Tibial artery (tissue), 4 donors: Measurements from ENCODE around the gene ASB6.
A peak's percentile ranks its signal among the peaks of the same experiment; 100 is the strongest.

Experiments used
- DNase-seq, 2 donors: peaks; one replicate each; pipeline ENCODE4 v3.0.0-alpha.2; 2019
- H3K27ac ChIP-seq, 2 donors: fragments of 200-600 bp; sonication (generic) in 1 of 2; 1 replicate in 1 of 2; 2 replicates in 1 of 2; pipeline ENCODE4 v1.5.1; 2018 to 2019; ENCODE audit warnings: mild to moderate bottlenecking in 1 of 2
- H3K27me3 ChIP-seq, 2 donors: fragments of 200-600 bp; sonication (generic) in 1 of 2; one replicate each; pipeline versions ENCODE4 v1.5.1 to v1.6.0; 2016 to 2019
- H3K36me3 ChIP-seq, 3 donors: fragments of 200-600 bp; sonication (generic) in 2 of 3; one replicate each; pipeline ENCODE4 v1.5.1; 2016 to 2019; ENCODE audit warnings: mild to moderate bottlenecking in 2 of 3
- H3K4me1 ChIP-seq, 4 donors: fragments of 200-600 bp; sonication (generic) in 2 of 4; 1 replicate in 3 of 4; 2 replicates in 1 of 4; pipeline ENCODE4 v1.5.1; 2016 to 2019
- H3K4me3 ChIP-seq, 2 donors: fragments of 200-600 bp; sonication (generic) in 1 of 2; 1 replicate in 1 of 2; 2 replicates in 1 of 2; pipeline ENCODE4 v1.5.1; 2018 to 2019; ENCODE audit warnings: mild to moderate bottlenecking in 2 of 2
- H3K9me3 ChIP-seq, 3 donors: fragments of 200-600 bp; sonication (generic) in 1 of 3; one replicate each; pipeline ENCODE4 v1.5.1; 2016 to 2019
- intact Hi-C: fragments of 100-400 bp; cut with DNase I; formaldehyde crosslinking; loops from one replicate; pipeline ENCODE4 v1.15.0; 2023; ENCODE audit warnings: low total_unique reads
- TF ChIP-seq, protein P1 (sequence below), 2 experiments: fragments of 200-600 bp in 1 of 2; fragments of 450-650 bp in 1 of 2; IDR thresholded peaks; one replicate each; pipeline ENCODE4 v1.5.1; 2017 to 2019; ENCODE audit warnings: antibody characterized with exemption in 2 of 2, mild to moderate bottlenecking in 1 of 2, moderate library complexity in 1 of 2

ASB6 gene

DNA sequence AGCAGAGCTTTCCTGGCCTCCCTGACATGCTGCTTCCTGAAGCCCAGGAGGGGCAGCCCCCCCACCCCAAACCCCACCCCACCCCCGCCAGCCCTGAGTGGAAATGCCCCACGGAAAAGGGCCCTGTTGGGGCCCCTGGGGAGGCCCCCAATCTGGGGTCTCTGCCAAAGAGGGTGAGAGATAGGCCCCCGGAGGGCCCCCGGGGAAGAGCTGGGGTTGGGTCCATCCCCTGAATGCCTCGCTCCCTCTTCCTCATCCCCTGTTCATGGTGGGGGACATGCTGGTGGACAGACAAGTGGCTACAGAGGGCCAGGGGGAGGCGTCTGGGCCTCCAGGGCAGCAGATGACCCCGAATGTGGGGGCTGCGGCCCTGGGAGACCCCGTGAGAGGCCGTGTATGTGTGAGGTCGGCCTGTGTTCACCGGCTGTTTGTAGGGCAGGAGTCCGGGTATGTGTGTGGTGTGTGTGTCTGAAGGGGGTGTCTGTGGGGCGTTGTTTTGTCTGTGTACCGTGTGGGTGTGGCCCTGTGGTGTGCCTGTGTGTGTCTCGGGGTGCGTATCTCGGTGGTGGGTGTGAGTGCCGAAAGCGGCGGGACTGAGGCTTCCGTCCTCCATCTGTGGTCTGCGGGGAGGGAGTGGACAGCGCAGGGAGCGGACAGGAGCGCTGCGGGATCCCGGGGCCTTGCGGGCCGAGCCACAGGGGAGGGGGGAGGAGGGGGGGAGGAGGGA, 32.3 kb downstream of the ASB6 start:
- TF ChIP-seq, protein P1, sequence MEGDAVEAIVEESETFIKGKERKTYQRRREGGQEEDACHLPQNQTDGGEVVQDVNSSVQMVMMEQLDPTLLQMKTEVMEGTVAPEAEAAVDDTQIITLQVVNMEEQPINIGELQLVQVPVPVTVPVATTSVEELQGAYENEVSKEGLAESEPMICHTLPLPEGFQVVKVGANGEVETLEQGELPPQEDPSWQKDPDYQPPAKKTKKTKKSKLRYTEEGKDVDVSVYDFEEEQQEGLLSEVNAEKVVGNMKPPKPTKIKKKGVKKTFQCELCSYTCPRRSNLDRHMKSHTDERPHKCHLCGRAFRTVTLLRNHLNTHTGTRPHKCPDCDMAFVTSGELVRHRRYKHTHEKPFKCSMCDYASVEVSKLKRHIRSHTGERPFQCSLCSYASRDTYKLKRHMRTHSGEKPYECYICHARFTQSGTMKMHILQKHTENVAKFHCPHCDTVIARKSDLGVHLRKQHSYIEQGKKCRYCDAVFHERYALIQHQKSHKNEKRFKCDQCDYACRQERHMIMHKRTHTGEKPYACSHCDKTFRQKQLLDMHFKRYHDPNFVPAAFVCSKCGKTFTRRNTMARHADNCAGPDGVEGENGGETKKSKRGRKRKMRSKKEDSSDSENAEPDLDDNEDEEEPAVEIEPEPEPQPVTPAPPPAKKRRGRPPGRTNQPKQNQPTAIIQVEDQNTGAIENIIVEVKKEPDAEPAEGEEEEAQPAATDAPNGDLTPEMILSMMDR (IDR thresholded peaks at IDR 0.05) = no peak
- no peaks in the 10 kb centered on the region for H3K9me3 ChIP-seq
- no peaks in the 10 kb centered on the region for H3K27me3 ChIP-seq
- no peaks in the 10 kb centered on the region for H3K36me3 ChIP-seq
- H3K27ac ChIP-seq = peak overlapping the region; percentile 94 to 95
- H3K4me1 ChIP-seq = peaks cover 0 to 52% (median 44%) of the 10 kb centered on the region in 4 donors
- intact Hi-C loops = loop anchor here (2.0 to 10.0 kb wide), 5 partner anchors 112 to 471 kb away; no protein-coding TSS in a partner anchor
- peak overlapping the region; percentile 66 to 89 for H3K4me3 ChIP-seq
- peak; percentile 62 to 75 for DNase-seq

DNA sequence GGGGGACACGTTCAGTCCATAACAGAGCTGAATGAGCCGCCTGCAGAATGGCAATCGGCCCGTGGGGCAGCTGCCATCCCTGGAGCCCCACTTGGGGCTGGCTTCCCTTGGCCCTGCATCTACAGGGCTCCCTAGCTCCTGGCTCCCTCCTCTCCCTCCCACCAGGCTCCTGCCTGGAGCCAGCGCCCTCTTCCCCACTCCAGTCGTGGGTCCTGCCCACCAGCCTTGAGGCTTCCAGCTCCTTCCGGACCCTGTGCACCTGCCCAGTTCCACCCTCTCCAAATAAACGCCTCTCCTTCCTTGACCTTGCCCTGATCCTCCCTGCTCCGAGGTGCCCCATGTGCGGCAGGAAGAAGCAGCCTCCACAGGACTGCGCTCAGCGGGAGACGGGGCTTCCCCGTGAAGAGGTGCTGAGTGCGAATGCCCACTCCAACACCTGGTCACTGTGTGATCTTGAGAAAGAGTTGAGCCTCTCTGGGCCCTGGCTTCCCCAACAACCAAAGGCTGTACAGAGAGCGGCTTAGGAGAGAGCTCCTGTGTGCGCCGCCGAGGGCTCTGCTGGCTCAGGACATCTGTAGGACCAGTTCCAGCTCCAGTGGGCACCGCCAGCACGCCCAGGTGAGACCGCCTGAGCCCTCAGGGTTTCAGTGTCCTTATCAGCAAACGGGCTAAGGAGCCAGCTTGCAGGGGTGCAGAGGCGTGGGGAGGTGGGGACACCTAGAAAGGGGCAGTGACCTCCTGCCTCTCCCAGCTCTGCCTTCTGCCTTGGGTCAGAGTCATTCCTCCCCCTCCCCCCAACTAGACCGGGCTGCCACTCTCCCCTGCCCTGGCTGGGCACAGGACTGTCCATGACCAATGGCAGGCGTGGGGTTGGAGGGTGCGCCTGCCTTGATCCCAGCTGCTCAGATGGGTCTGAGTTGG, 33.1 kb downstream of the ASB6 start:
- Histone ChIP-seq H3K9me3 (no peaks in the 10 kb centered on the region), H3K27ac (peak overlapping the region; percentile 94 to 95), H3K4me3 (no peak overlapping the region), H3K4me1 (peaks cover 0 to 51% (median 44%) of the 10 kb centered on the region in 4 donors), H3K27me3 (no peaks in the 10 kb centered on the region), H3K36me3 (no peaks in the 10 kb centered on the region)
- intact Hi-C loops = loop anchor here (2.0 to 10.0 kb wide), 3 partner anchors 112 to 434 kb away; no protein-coding TSS in a partner anchor
- TF ChIP-seq, protein P1 (IDR thresholded peaks at IDR 0.05) = no peak
- DNase-seq = peak in 1 of 2 donors; percentile 72

DNA sequence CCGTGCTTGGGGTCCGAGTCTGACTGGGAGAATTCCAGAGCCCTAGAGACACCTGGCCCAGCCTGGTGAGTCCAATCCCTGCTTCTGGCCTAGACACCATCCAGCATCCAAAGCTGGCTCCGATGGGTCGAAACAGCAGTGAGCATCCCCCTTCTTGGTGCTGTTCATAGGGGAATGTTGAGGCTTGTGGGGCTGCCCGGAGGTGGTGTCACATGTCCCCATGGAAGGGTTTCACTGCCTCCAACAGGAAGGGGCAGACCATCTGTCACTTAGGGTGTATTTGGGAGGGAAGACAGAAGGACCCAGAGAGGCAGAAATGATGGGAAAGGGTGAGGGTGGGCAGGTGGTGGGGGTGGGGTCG, 34.9 kb downstream of the ASB6 start:
- H3K27ac ChIP-seq = peak overlapping the region; percentile 94 to 95
- no peak overlapping the region for H3K4me3 ChIP-seq
- DNase-seq = no peak
- TF ChIP-seq, protein P1 (IDR thresholded peaks at IDR 0.05) = no peak
- intact Hi-C loops = loop anchor here (5.0 to 10.0 kb wide), 2 partner anchors 110 to 292 kb away; no protein-coding TSS in a partner anchor
- no peaks in the 10 kb centered on the region for H3K36me3 ChIP-seq
- no peaks in the 10 kb centered on the region for H3K27me3 ChIP-seq
- H3K4me1 ChIP-seq = peaks cover 0 to 45% (median 44%) of the 10 kb centered on the region in 4 donors
- no peaks in the 10 kb centered on the region for H3K9me3 ChIP-seq

DNA sequence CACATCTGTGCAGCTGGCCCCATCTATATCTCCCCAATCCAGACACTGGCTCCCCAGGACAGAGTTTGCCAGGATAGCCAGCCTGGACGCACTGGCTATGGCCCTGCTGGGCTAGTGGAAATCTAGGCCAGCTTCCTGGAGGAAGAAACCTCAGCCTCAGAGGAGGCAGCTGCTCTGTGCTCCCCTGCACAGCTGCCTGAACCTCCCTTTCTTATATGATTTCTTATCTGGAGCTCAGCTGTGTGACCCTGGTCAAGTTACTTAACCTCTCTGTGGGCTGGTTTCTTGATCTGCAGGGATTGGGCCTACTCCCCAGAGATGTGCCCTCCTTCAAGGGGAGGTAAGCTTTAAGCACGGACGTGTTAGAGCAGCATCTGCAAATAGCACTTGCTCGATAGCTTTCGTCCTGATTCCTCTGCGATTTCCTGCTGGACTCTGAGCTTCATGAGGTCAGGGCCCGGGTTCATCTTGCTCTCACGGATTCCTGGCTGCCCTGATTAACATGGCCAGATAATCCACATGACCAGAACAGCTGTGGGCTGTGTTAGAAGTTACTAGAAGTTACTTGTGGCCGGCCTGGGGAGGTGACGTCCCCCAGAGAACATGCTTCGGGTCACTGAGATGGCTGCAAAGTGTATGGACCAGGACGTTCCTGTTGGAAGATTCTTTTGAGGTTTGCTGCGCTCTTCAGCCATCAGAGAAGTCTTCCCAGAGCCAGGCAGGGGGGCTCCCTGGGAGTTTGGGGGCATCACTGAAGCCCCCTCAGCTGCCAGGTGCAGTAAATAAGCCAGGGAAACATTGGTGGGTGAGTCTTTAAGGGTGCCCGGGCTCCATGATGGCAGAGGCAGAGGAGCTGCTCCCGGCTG, 35.6 kb downstream of the ASB6 start:
- DNase-seq = no peak
- peak overlapping the region; percentile 94 to 95 for H3K27ac ChIP-seq
- H3K9me3 ChIP-seq = no peaks in the 10 kb centered on the region
- TF ChIP-seq, protein P1 (IDR thresholded peaks at IDR 0.05) = no peak
- no peaks in the 10 kb centered on the region for H3K27me3 ChIP-seq
- no peak overlapping the region for H3K4me3 ChIP-seq
- intact Hi-C loops = loop anchor here (5.0 to 10.0 kb wide), 2 partner anchors 109 to 292 kb away; no protein-coding TSS in a partner anchor
- no peaks in the 10 kb centered on the region for H3K36me3 ChIP-seq
- peaks cover 0 to 45% (median 43%) of the 10 kb centered on the region in 4 donors for H3K4me1 ChIP-seq

DNA sequence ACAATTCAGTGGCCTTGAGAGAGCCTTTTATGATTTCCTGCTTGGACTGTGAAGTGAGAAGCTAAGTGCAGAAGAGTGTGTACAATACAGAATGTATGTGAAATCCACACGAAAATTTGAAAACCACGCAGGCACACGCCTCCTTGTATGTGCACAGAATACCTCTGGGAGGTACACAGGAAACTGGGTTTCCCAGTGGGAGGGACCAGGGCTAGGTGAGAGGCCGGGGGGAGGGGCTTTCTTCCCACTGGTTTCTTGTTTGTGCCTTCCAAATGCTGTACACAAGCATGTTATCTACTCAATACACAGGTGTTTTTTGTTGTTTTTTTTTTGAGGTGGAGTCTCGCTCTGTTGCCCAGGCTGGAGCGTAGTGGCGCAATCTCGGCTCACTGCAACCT, 37.2 kb downstream of the ASB6 start:
- Histone ChIP-seq H3K36me3 (no peaks in the 10 kb centered on the region), H3K27ac (no peak overlapping the region), H3K27me3 (no peaks in the 10 kb centered on the region), H3K4me1 (peaks cover 0 to 32% (median 29%) of the 10 kb centered on the region in 4 donors), H3K4me3 (no peak overlapping the region), H3K9me3 (no peaks in the 10 kb centered on the region)
- intact Hi-C loops = loop anchor here (5.0 to 10.0 kb wide), 2 partner anchors 107 to 290 kb away; no protein-coding TSS in a partner anchor
- TF ChIP-seq, protein P1 (IDR thresholded peaks at IDR 0.05) = no peak
- DNase-seq = no peak
